ENCODE measurements around the gene GDPD5. TPM values are rescaled to one million over a fixed set of nuclear protein-coding genes. Genes with fewer than 3 reads are reported as not detected.

The GDPD5 gene
- total and polyA plus RNA-seq, 9 of the 15 experiments (the other 6 are each of a cell fraction or from before 2014, with no cell fraction given), result 0.32 to 27.3 (median 8.0) TPM

DNA sequence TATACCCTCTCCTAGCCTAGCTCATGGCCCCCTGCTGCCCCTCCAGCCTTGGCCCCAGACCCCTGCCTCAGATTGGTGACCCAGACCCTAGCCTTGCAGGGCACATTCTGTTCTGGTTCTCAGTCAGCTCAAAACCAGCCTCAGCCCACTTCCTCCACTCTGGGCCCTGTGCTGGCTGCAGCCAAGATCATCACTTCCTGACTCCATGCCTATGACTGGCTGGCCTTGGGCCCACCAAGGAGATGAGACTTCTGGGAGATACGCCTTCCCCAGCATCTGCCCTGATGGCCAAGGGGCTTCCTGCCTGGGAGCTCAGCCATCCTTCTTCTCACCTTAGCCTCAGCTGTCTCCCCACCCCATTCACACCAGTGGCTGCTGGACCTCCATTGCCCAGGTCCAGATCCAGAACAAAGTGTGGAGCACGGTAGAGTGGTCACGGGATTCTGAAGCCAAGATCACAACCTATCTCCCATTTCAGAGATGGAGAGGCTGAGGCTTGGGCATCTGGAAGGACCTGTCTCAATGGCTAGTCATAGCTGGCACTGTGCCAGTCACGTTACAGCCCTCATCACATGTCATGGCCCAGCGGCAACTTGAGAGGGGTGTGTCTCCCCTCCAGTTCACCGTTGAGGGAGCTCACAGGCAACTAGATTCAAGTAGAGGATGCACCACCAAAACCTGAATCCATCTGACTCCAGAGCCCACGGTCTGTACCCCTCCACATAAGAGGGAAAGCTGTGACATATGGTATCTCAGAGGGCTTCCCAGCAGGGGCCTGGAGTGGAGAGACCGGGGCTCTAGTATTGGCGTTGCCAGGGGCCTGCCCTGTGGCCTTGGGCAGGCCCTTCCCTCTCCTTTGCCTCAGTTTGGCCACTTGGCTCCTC lies 49.7 kb downstream of the GDPD5 start (continued):
- no peak for TF ChIP-seq KLF13 (tag; IDR thresholded peaks at IDR 0.05; ENCODE audit: borderline replicate concordance, low read depth)
- TF ChIP-seq, protein P1, sequence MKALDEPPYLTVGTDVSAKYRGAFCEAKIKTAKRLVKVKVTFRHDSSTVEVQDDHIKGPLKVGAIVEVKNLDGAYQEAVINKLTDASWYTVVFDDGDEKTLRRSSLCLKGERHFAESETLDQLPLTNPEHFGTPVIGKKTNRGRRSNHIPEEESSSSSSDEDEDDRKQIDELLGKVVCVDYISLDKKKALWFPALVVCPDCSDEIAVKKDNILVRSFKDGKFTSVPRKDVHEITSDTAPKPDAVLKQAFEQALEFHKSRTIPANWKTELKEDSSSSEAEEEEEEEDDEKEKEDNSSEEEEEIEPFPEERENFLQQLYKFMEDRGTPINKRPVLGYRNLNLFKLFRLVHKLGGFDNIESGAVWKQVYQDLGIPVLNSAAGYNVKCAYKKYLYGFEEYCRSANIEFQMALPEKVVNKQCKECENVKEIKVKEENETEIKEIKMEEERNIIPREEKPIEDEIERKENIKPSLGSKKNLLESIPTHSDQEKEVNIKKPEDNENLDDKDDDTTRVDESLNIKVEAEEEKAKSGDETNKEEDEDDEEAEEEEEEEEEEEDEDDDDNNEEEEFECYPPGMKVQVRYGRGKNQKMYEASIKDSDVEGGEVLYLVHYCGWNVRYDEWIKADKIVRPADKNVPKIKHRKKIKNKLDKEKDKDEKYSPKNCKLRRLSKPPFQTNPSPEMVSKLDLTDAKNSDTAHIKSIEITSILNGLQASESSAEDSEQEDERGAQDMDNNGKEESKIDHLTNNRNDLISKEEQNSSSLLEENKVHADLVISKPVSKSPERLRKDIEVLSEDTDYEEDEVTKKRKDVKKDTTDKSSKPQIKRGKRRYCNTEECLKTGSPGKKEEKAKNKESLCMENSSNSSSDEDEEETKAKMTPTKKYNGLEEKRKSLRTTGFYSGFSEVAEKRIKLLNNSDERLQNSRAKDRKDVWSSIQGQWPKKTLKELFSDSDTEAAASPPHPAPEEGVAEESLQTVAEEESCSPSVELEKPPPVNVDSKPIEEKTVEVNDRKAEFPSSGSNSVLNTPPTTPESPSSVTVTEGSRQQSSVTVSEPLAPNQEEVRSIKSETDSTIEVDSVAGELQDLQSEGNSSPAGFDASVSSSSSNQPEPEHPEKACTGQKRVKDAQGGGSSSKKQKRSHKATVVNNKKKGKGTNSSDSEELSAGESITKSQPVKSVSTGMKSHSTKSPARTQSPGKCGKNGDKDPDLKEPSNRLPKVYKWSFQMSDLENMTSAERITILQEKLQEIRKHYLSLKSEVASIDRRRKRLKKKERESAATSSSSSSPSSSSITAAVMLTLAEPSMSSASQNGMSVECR (CRISPR knock-in tag; IDR thresholded peaks at IDR 0.05), result no peak
- no peak for TF ChIP-seq RBFOX2 (IDR thresholded peaks at IDR 0.05; ENCODE audit: low read depth, low read length)
- no peak for TF ChIP-seq XRCC4 (IDR thresholded peaks at IDR 0.05; ENCODE audit: extremely low read depth, insufficient read depth, insufficient read length)
- TF ChIP-seq ZNF24 (IDR thresholded peaks at IDR 0.05), result no peak
- TF ChIP-seq SMARCB1 (IDR thresholded peaks at IDR 0.05; ENCODE audit: insufficient read length, low read depth), result no peak
- no peak for TF ChIP-seq ELF4 (CRISPR knock-in tag; IDR thresholded peaks at IDR 0.05)
- no peak for TF ChIP-seq FUS (optimal IDR thresholded peaks at IDR 0.05; ENCODE audit: low read depth, low read length)
- TF ChIP-seq NFIC (IDR thresholded peaks at IDR 0.05), result peak; percentile 99
- TF ChIP-seq ZNF57 (CRISPR knock-in tag; IDR thresholded peaks at IDR 0.05), result no peak
- no peak for TF ChIP-seq NFE2L1 (tag; IDR thresholded peaks at IDR 0.05; ENCODE audit: borderline replicate concordance, low read depth)
- no peak for TF ChIP-seq KAT2B (IDR thresholded peaks at IDR 0.05; ENCODE audit: low read depth, low read length)
- no peak for TF ChIP-seq ZNF507 (tag; conservative IDR thresholded peaks at IDR 0.05)
- TF ChIP-seq MAFK (IDR thresholded peaks at IDR 0.05; ENCODE audit: low read length), result no peak
- TF ChIP-seq SIX5 (IDR thresholded peaks at IDR 0.05; ENCODE audit: borderline replicate concordance in 1 of 2, insufficient read depth in 1 of 2, low read depth in 1 of 2, low read length in 2 of 2), result no peak
- TF ChIP-seq, protein P2, sequence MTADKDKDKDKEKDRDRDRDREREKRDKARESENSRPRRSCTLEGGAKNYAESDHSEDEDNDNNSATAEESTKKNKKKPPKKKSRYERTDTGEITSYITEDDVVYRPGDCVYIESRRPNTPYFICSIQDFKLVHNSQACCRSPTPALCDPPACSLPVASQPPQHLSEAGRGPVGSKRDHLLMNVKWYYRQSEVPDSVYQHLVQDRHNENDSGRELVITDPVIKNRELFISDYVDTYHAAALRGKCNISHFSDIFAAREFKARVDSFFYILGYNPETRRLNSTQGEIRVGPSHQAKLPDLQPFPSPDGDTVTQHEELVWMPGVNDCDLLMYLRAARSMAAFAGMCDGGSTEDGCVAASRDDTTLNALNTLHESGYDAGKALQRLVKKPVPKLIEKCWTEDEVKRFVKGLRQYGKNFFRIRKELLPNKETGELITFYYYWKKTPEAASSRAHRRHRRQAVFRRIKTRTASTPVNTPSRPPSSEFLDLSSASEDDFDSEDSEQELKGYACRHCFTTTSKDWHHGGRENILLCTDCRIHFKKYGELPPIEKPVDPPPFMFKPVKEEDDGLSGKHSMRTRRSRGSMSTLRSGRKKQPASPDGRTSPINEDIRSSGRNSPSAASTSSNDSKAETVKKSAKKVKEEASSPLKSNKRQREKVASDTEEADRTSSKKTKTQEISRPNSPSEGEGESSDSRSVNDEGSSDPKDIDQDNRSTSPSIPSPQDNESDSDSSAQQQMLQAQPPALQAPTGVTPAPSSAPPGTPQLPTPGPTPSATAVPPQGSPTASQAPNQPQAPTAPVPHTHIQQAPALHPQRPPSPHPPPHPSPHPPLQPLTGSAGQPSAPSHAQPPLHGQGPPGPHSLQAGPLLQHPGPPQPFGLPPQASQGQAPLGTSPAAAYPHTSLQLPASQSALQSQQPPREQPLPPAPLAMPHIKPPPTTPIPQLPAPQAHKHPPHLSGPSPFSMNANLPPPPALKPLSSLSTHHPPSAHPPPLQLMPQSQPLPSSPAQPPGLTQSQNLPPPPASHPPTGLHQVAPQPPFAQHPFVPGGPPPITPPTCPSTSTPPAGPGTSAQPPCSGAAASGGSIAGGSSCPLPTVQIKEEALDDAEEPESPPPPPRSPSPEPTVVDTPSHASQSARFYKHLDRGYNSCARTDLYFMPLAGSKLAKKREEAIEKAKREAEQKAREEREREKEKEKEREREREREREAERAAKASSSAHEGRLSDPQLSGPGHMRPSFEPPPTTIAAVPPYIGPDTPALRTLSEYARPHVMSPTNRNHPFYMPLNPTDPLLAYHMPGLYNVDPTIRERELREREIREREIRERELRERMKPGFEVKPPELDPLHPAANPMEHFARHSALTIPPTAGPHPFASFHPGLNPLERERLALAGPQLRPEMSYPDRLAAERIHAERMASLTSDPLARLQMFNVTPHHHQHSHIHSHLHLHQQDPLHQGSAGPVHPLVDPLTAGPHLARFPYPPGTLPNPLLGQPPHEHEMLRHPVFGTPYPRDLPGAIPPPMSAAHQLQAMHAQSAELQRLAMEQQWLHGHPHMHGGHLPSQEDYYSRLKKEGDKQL (CRISPR knock-in tag; IDR thresholded peaks at IDR 0.05; ENCODE audit: borderline replicate concordance), result no peak
- TF ChIP-seq BDP1 (IDR thresholded peaks at IDR 0.05; ENCODE audit: insufficient read depth, insufficient read length), result no peak
- no peak for TF ChIP-seq ZNF780A (CRISPR knock-in tag; IDR thresholded peaks at IDR 0.05)
- TF ChIP-seq FOXK2 (conservative IDR thresholded peaks at IDR 0.05 in 1 of 2, IDR thresholded peaks at IDR 0.05 in 1 of 2; ENCODE audit: low read depth in 2 of 2), result no peak
